ENCODE data around the gene PTPRS. TPM values are rescaled to one million over a fixed set of nuclear protein-coding genes. Genes with fewer than 3 reads are reported as not detected.

The PTPRS gene
- polyA plus RNA-seq, 1 donor (not counting 4 experiments of a cell fraction or from before 2014, with no cell fraction given): 2.5 TPM

DNA sequence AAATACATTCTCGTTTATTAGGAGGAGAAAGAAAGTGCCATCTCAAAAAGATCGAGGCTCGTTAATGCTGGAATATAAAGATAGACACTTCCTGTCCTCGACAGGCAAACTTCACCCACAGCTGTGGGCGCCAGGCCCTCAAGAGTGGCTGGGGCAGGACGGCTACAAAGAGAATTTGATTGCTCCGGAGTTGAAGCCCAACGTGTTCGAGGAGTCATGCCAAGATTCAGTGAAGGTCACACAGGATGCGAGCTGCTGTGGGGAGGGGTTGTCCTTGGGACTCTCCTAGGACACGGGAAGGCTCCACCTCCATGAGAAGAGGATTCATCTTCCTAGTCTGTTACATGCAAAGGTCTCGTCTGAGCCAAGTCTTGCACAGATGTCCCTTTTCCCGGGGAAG lies 16.3 kb upstream of the PTPRS start:
- H3K79me2 ChIP-seq (ENCODE audit: control insufficient read depth, insufficient read depth, low read length): no peaks in the 10 kb centered on the region
- no peak overlapping the region for H3K9ac ChIP-seq (ENCODE audit: control insufficient read depth, extremely low read depth, insufficient read depth, low read length)
- no peak overlapping the region for H2AFZ ChIP-seq (ENCODE audit: control insufficient read depth, low read length)
- TF ChIP-seq, protein P1, sequence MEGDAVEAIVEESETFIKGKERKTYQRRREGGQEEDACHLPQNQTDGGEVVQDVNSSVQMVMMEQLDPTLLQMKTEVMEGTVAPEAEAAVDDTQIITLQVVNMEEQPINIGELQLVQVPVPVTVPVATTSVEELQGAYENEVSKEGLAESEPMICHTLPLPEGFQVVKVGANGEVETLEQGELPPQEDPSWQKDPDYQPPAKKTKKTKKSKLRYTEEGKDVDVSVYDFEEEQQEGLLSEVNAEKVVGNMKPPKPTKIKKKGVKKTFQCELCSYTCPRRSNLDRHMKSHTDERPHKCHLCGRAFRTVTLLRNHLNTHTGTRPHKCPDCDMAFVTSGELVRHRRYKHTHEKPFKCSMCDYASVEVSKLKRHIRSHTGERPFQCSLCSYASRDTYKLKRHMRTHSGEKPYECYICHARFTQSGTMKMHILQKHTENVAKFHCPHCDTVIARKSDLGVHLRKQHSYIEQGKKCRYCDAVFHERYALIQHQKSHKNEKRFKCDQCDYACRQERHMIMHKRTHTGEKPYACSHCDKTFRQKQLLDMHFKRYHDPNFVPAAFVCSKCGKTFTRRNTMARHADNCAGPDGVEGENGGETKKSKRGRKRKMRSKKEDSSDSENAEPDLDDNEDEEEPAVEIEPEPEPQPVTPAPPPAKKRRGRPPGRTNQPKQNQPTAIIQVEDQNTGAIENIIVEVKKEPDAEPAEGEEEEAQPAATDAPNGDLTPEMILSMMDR (optimal IDR thresholded peaks at IDR 0.05 in 1 of 3, IDR thresholded peaks at IDR 0.05 in 1 of 3, conservative IDR thresholded peaks at IDR 0.05 in 1 of 3; ENCODE audit: extremely low read depth in 1 of 3, insufficient read depth in 2 of 3, low read length in 3 of 3): no peak
- TF ChIP-seq EZH2 (IDR thresholded peaks at IDR 0.05; ENCODE audit: low read length): no peak
- no peak overlapping the region for H3K4me3 ChIP-seq (ENCODE audit: control insufficient read depth in 2 of 3, extremely low read depth in 1 of 3, insufficient read depth in 2 of 3, low read depth in 1 of 3, low read length in 3 of 3)
- no peak overlapping the region for H3K4me2 ChIP-seq (ENCODE audit: control insufficient read depth, extremely low read depth, insufficient read depth, low read depth, low read length)
- no peaks in the 10 kb centered on the region for H3K27me3 ChIP-seq (ENCODE audit: control insufficient read depth, extremely low read depth, insufficient read depth, low read length)
- no peaks in the 10 kb centered on the region for H3K4me1 ChIP-seq (ENCODE audit: control insufficient read depth, extremely low read depth, insufficient read depth, low read length)
- H4K20me1 ChIP-seq (ENCODE audit: control insufficient read depth, extremely low read depth, insufficient read depth, low read length): no peaks in the 10 kb centered on the region
- dilution Hi-C loops (cut with MboI; ENCODE audit: extremely low pct_ligation_motif_present, low sequenced_read_pairs): no loop called here
- no peaks in the 10 kb centered on the region for H3K36me3 ChIP-seq (ENCODE audit: control insufficient read depth in 2 of 2, extremely low read depth in 1 of 2, insufficient read depth in 2 of 2, low read length in 2 of 2)
- no peaks in the 10 kb centered on the region for H3K9me3 ChIP-seq (ENCODE audit: control insufficient read depth, low read depth, low read length)
- H3K9me1 ChIP-seq (ENCODE audit: control insufficient read depth, extremely low read depth, insufficient read depth, low read length): no peaks in the 10 kb centered on the region
- DNase-seq (ENCODE audit: low read depth, low spot score) (no peak), FAIRE-seq (no peak)
- H3K27ac ChIP-seq (ENCODE audit: control insufficient read depth, insufficient read depth, low read length): no peak overlapping the region

DNA sequence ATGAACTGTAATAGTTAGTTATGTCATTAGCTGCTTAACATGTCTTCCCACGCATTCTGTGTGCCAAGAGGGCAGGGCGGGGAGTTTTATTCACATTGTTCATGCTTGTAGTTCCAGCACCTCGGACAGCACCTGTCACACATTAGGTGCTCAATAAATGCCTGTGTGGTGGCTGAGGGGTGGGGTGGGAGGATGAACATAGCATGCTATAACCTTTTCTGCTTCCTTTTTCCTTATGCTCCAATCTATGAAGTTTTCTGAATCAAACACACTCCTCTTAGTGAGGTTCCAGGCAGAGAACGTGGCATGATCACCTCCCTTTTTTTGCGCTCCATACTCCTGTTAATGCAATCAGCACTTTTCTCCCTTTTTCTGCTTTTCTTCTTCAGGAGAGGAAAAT lies 15.8 kb upstream of the PTPRS start:
- H3K27ac ChIP-seq (ENCODE audit: control insufficient read depth, insufficient read depth, low read length): no peak overlapping the region
- no peak overlapping the region for H3K4me3 ChIP-seq (ENCODE audit: control insufficient read depth in 2 of 3, extremely low read depth in 1 of 3, insufficient read depth in 2 of 3, low read depth in 1 of 3, low read length in 3 of 3)
- FAIRE-seq (no peak), DNase-seq (ENCODE audit: low read depth, low spot score) (no peak)
- no peak overlapping the region for H3K4me2 ChIP-seq (ENCODE audit: control insufficient read depth, extremely low read depth, insufficient read depth, low read depth, low read length)
- H3K9me1 ChIP-seq (ENCODE audit: control insufficient read depth, extremely low read depth, insufficient read depth, low read length): no peaks in the 10 kb centered on the region
- no peak overlapping the region for H2AFZ ChIP-seq (ENCODE audit: control insufficient read depth, low read length)
- H3K9ac ChIP-seq (ENCODE audit: control insufficient read depth, extremely low read depth, insufficient read depth, low read length): no peak overlapping the region
- H4K20me1 ChIP-seq (ENCODE audit: control insufficient read depth, extremely low read depth, insufficient read depth, low read length): no peaks in the 10 kb centered on the region
- no peaks in the 10 kb centered on the region for H3K4me1 ChIP-seq (ENCODE audit: control insufficient read depth, extremely low read depth, insufficient read depth, low read length)
- dilution Hi-C loops (cut with MboI; ENCODE audit: extremely low pct_ligation_motif_present, low sequenced_read_pairs): no loop called here
- TF ChIP-seq, protein P1 (optimal IDR thresholded peaks at IDR 0.05 in 1 of 3, IDR thresholded peaks at IDR 0.05 in 1 of 3, conservative IDR thresholded peaks at IDR 0.05 in 1 of 3; ENCODE audit: extremely low read depth in 1 of 3, insufficient read depth in 2 of 3, low read length in 3 of 3): no peak
- TF ChIP-seq EZH2 (IDR thresholded peaks at IDR 0.05; ENCODE audit: low read length): no peak
- H3K9me3 ChIP-seq (ENCODE audit: control insufficient read depth, low read depth, low read length): no peaks in the 10 kb centered on the region
- H3K36me3 ChIP-seq (ENCODE audit: control insufficient read depth in 2 of 2, extremely low read depth in 1 of 2, insufficient read depth in 2 of 2, low read length in 2 of 2): no peaks in the 10 kb centered on the region
- H3K27me3 ChIP-seq (ENCODE audit: control insufficient read depth, extremely low read depth, insufficient read depth, low read length): no peaks in the 10 kb centered on the region
- H3K79me2 ChIP-seq (ENCODE audit: control insufficient read depth, insufficient read depth, low read length): no peaks in the 10 kb centered on the region

Measured in keratinocyte (primary cell).